HEK293 (cell line): ENCODE results near the gene DYNLT1.

Source experiments
- CTCF ChIA-PET: fragments of 350-600 bp; formaldehyde crosslinking; extraction: SDS; loops from one replicate; lab custom pipeline; 2021; ENCODE audit warnings: antibody characterized with exemption; lab: Yijun Ruan, JAX
- POLR2A ChIA-PET: fragments of 300-600 bp; formaldehyde crosslinking; extraction: SDS; loops from one replicate; lab custom pipeline; 2020; ENCODE audit warnings: antibody characterized with exemption, inconsistent platforms; lab: Yijun Ruan, JAX
- H3K27ac ChIP-seq: fragments of 200-500 bp; sonication (Bioruptor generic); 2 replicates; pipeline ENCODE4 v1.5.1; 2014; ENCODE audit warnings: low read depth, low read length, control low read depth, inconsistent platforms; ENCODE audit errors: extremely low read depth
- H3K36me3 ChIP-seq, 2 experiments: fragments of 200-500 bp in 1 of 2; sonication (Bioruptor generic) in 1 of 2; 1 replicate in 1 of 2; 2 replicates in 1 of 2; pipeline ENCODE4 v1.5.1; 2014 to 2017; ENCODE audit warnings: inconsistent platforms in 2 of 2, low read length in 2 of 2; ENCODE audit not compliant: control insufficient read depth in 2 of 2, insufficient read depth in 1 of 2
- H3K4me1 ChIP-seq: fragments of 200-500 bp; sonication (Bioruptor generic); 2 replicates; pipeline ENCODE4 v1.5.1; 2014; ENCODE audit warnings: mild to moderate bottlenecking, low read length, inconsistent platforms; ENCODE audit not compliant: control insufficient read depth, insufficient read depth
- H3K4me3 ChIP-seq: 2 replicates; pipeline ENCODE4 v1.5.1; 2011; ENCODE audit warnings: low read depth, mild to moderate bottlenecking, control low read depth, low read length, moderate library complexity
- H3K9me3 ChIP-seq: fragments of 200-500 bp; sonication (Bioruptor generic); 2 replicates; pipeline ENCODE4 v1.5.1; 2014; ENCODE audit warnings: low read depth, low read length, inconsistent platforms; ENCODE audit not compliant: control insufficient read depth, insufficient read depth
- GLI2 ChIP-seq: fragments of 450-650 bp; formaldehyde crosslinking; IDR thresholded peaks from 2 replicates; pipeline ENCODE4; 2017; ENCODE audit warnings: missing biosample characterization, missing genetic modification characterization, low read depth, borderline replicate concordance
- HOXC10 ChIP-seq: sonication (generic); formaldehyde crosslinking; IDR thresholded peaks from 2 replicates; pipeline ENCODE4 v1.8.1; 2023; ENCODE audit warnings: mild to moderate bottlenecking, missing genetic modification reagents
- KLF10 ChIP-seq: fragments of 450-650 bp; IDR thresholded peaks from 2 replicates; pipeline ENCODE4 v1.5.1; 2018; ENCODE audit warnings: missing biosample characterization, mild to moderate bottlenecking, missing genetic modification characterization
- KLF17 ChIP-seq: fragments of 450-650 bp; formaldehyde crosslinking; IDR thresholded peaks from 2 replicates; pipeline ENCODE4 v1.5.1; 2016; ENCODE audit warnings: missing biosample characterization, missing genetic modification characterization
- KLF7 ChIP-seq: fragments of 450-650 bp; formaldehyde crosslinking; IDR thresholded peaks from 2 replicates; pipeline ENCODE4 v1.5.1; 2016; ENCODE audit warnings: missing biosample characterization, missing genetic modification characterization, borderline replicate concordance
- RBAK ChIP-seq: fragments of 450-650 bp; formaldehyde crosslinking; IDR thresholded peaks from 2 replicates; pipeline ENCODE4 v1.5.1; 2016; ENCODE audit warnings: missing biosample characterization, missing genetic modification characterization
- REPIN1 ChIP-seq: fragments of 450-650 bp; formaldehyde crosslinking; IDR thresholded peaks from 2 replicates; pipeline ENCODE4 v1.5.1; 2017; ENCODE audit warnings: missing biosample characterization, missing genetic modification characterization, low read depth
- ZBTB17 ChIP-seq: fragments of 450-650 bp; formaldehyde crosslinking; IDR thresholded peaks from 2 replicates; pipeline ENCODE4 v1.5.1; 2016; ENCODE audit warnings: missing biosample characterization, missing genetic modification characterization
- ZEB2 ChIP-seq: fragments of 450-650 bp; formaldehyde crosslinking; IDR thresholded peaks from 2 replicates; pipeline ENCODE4 v1.5.1; 2016; ENCODE audit warnings: missing biosample characterization, missing genetic modification characterization
- ZFHX2 ChIP-seq: fragments of 450-650 bp; formaldehyde crosslinking; conservative IDR thresholded peaks from 2 replicates; pipeline ENCODE4 v1.5.1; 2016; ENCODE audit warnings: missing biosample characterization, missing genetic modification characterization
- ZFP3 ChIP-seq: fragments of 450-650 bp; formaldehyde crosslinking; IDR thresholded peaks from 2 replicates; pipeline ENCODE4 v1.5.1; 2016; ENCODE audit warnings: low read depth, missing biosample characterization, missing genetic modification characterization
- ZIC2 ChIP-seq: fragments of 450-650 bp; formaldehyde crosslinking; IDR thresholded peaks from 2 replicates; pipeline ENCODE4 v1.5.1; 2016; ENCODE audit warnings: missing biosample characterization, missing genetic modification characterization
- ZNF155 ChIP-seq: fragments of 450-650 bp; formaldehyde crosslinking; IDR thresholded peaks from 2 replicates; pipeline ENCODE4 v1.5.1; 2016; ENCODE audit warnings: missing biosample characterization, missing genetic modification characterization
- ZNF157 ChIP-seq: fragments of 450-650 bp; formaldehyde crosslinking; IDR thresholded peaks from 2 replicates; pipeline ENCODE4 v1.5.1; 2016; ENCODE audit warnings: missing biosample characterization, missing genetic modification characterization
- ZNF2 ChIP-seq: fragments of 450-650 bp; formaldehyde crosslinking; IDR thresholded peaks from 2 replicates; pipeline ENCODE4 v1.5.1; 2016; ENCODE audit warnings: missing biosample characterization, missing genetic modification characterization
- ZNF302 ChIP-seq: fragments of 450-650 bp; formaldehyde crosslinking; IDR thresholded peaks from 2 replicates; pipeline ENCODE4 v1.5.1; 2016; ENCODE audit warnings: missing biosample characterization, missing genetic modification characterization, low read depth
- ZNF341 ChIP-seq: fragments of 450-650 bp; formaldehyde crosslinking; IDR thresholded peaks from 2 replicates; pipeline ENCODE4; 2016; ENCODE audit warnings: low read depth, missing biosample characterization, missing genetic modification characterization
- ZNF473 ChIP-seq: fragments of 450-650 bp; formaldehyde crosslinking; IDR thresholded peaks from 2 replicates; pipeline ENCODE4 v1.5.1; 2017; ENCODE audit warnings: missing biosample characterization, missing genetic modification characterization
- ZNF529 ChIP-seq: fragments of 450-650 bp; formaldehyde crosslinking; IDR thresholded peaks from 2 replicates; pipeline ENCODE4 v1.5.1; 2017; ENCODE audit warnings: missing genetic modification characterization, missing biosample characterization; ENCODE audit not compliant: insufficient replicate concordance
- ZNF544 ChIP-seq: fragments of 450-650 bp; formaldehyde crosslinking; IDR thresholded peaks from 2 replicates; pipeline ENCODE4 v1.5.0; 2017; ENCODE audit warnings: missing biosample characterization, missing genetic modification characterization
- ZNF561 ChIP-seq: fragments of 450-650 bp; IDR thresholded peaks from 2 replicates; pipeline ENCODE4 v1.5.1; 2018; ENCODE audit warnings: missing biosample characterization, missing genetic modification characterization, borderline replicate concordance
- ZNF585B ChIP-seq: fragments of 450-650 bp; formaldehyde crosslinking; IDR thresholded peaks from 2 replicates; pipeline ENCODE4 v1.5.1; 2016; ENCODE audit warnings: missing biosample characterization, missing genetic modification characterization
- ZNF610 ChIP-seq: fragments of 450-650 bp; formaldehyde crosslinking; IDR thresholded peaks from 2 replicates; pipeline ENCODE4 v1.5.1; 2016; ENCODE audit warnings: missing biosample characterization, missing genetic modification characterization, borderline replicate concordance
- ZNF621 ChIP-seq: fragments of 450-650 bp; formaldehyde crosslinking; IDR thresholded peaks from 2 replicates; pipeline ENCODE4 v1.5.1; 2017; ENCODE audit warnings: missing biosample characterization, missing genetic modification characterization
- ZNF660 ChIP-seq: fragments of 450-650 bp; IDR thresholded peaks from 2 replicates; pipeline ENCODE4 v1.5.1; 2018; ENCODE audit warnings: missing biosample characterization, mild to moderate bottlenecking, missing genetic modification characterization
- ZNF670 ChIP-seq: fragments of 450-650 bp; formaldehyde crosslinking; IDR thresholded peaks from 2 replicates; pipeline ENCODE4 v1.5.1; 2016; ENCODE audit warnings: missing biosample characterization, missing genetic modification characterization, low read depth
- ZNF791 ChIP-seq: fragments of 450-650 bp; formaldehyde crosslinking; IDR thresholded peaks from 2 replicates; pipeline ENCODE4 v1.5.1; 2016; ENCODE audit warnings: missing biosample characterization, missing genetic modification characterization
- ZNF830 ChIP-seq: fragments of 450-650 bp; IDR thresholded peaks from 2 replicates; pipeline ENCODE4 v1.5.0; 2018; ENCODE audit warnings: missing biosample characterization, missing genetic modification characterization, low read depth, mild to moderate bottlenecking, moderate library complexity
- ZSCAN18 ChIP-seq: fragments of 450-650 bp; formaldehyde crosslinking; IDR thresholded peaks from 2 replicates; pipeline ENCODE4 v1.5.1; 2016; ENCODE audit warnings: missing biosample characterization, missing genetic modification characterization
- ZXDB ChIP-seq: fragments of 450-650 bp; formaldehyde crosslinking; IDR thresholded peaks from 2 replicates; pipeline ENCODE4 v1.5.1; 2016; ENCODE audit warnings: missing biosample characterization, missing genetic modification characterization
- TF ChIP-seq, protein P1 (sequence below): fragments of 450-650 bp; formaldehyde crosslinking; IDR thresholded peaks from 2 replicates; pipeline ENCODE4 v1.5.1; 2017; ENCODE audit warnings: missing biosample characterization, missing genetic modification characterization
- TF ChIP-seq, protein P2 (sequence below): fragments of 450-650 bp; IDR thresholded peaks from 2 replicates; pipeline ENCODE4 v1.5.1; 2018; ENCODE audit warnings: missing biosample characterization, mild to moderate bottlenecking, missing genetic modification characterization

The DYNLT1 gene

GRCh38 chr6:158666628-158667359 lies 22.3 kb upstream of the DYNLT1 start:
- Histone ChIP-seq H3K4me3 (no peak overlapping the region), H3K36me3 (no peaks in the 10 kb centered on the region), H3K27ac (no peak overlapping the region), H3K9me3 (no peaks in the 10 kb centered on the region), H3K4me1 (no peaks in the 10 kb centered on the region)
- CTCF ChIA-PET: interaction anchor here (1.7 to 2.7 kb wide), 2 partner anchors 24 to 306 kb away, joined by 6 to 8 read pairs; no protein-coding TSS in a partner anchor
- TF ChIP-seq ZNF155 (tag by site-specific recombination) (no peak), ZNF2 (tag by site-specific recombination) (no peak), ZEB2 (no peak), GLI2 (tag by site-specific recombination) (no peak), ZNF341 (tag by site-specific recombination) (no peak), ZNF621 (tag by site-specific recombination) (no peak), ZNF610 (no peak), ZXDB (no peak), REPIN1 (tag by site-specific recombination) (no peak), ZIC2 (no peak), ZNF473 (tag by site-specific recombination) (no peak), ZNF529 (no peak), ZNF544 (tag by site-specific recombination) (no peak)
- TF ChIP-seq, protein P1, sequence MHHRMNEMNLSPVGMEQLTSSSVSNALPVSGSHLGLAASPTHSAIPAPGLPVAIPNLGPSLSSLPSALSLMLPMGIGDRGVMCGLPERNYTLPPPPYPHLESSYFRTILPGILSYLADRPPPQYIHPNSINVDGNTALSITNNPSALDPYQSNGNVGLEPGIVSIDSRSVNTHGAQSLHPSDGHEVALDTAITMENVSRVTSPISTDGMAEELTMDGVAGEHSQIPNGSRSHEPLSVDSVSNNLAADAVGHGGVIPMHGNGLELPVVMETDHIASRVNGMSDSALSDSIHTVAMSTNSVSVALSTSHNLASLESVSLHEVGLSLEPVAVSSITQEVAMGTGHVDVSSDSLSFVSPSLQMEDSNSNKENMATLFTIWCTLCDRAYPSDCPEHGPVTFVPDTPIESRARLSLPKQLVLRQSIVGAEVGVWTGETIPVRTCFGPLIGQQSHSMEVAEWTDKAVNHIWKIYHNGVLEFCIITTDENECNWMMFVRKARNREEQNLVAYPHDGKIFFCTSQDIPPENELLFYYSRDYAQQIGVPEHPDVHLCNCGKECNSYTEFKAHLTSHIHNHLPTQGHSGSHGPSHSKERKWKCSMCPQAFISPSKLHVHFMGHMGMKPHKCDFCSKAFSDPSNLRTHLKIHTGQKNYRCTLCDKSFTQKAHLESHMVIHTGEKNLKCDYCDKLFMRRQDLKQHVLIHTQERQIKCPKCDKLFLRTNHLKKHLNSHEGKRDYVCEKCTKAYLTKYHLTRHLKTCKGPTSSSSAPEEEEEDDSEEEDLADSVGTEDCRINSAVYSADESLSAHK (tag by site-specific recombination): no peak
- TF ChIP-seq, protein P2, sequence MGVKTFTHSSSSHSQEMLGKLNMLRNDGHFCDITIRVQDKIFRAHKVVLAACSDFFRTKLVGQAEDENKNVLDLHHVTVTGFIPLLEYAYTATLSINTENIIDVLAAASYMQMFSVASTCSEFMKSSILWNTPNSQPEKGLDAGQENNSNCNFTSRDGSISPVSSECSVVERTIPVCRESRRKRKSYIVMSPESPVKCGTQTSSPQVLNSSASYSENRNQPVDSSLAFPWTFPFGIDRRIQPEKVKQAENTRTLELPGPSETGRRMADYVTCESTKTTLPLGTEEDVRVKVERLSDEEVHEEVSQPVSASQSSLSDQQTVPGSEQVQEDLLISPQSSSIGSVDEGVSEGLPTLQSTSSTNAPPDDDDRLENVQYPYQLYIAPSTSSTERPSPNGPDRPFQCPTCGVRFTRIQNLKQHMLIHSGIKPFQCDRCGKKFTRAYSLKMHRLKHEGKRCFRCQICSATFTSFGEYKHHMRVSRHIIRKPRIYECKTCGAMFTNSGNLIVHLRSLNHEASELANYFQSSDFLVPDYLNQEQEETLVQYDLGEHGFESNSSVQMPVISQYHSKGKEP (tag by site-specific recombination): no peak
- POLR2A ChIA-PET: no interaction called here

DNA sequence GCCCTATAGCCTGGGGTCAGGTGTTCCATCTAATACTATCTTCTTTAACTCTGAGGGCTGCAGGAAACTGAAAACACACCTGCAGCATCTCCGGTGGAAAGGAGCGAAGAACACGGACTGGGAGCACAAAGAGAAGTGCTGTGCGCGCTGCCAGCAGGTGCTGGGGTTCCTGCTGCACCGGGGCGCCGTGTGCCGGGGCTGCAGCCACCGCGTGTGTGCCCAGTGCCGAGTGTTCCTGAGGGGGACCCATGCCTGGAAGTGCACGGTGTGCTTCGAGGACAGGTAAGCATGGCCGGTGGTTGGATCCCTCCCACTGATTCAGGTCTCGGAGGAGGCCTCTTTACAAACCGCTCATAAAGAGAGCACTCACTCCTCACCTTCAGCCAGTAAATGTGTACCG lies 20.8 kb upstream of the DYNLT1 start:
- H3K36me3 ChIP-seq: no peaks in the 10 kb centered on the region
- no peaks in the 10 kb centered on the region for H3K9me3 ChIP-seq
- H3K27ac ChIP-seq: no peak overlapping the region
- ChIA-PET CTCF (no interaction called here), POLR2A (no interaction called here)
- H3K4me3 ChIP-seq: no peak overlapping the region
- no peaks in the 10 kb centered on the region for H3K4me1 ChIP-seq
- no peak for TF ChIP-seq ZFP3 (tag by site-specific recombination)
- no peak for TF ChIP-seq KLF17 (tag by site-specific recombination)
- no peak for TF ChIP-seq ZNF585B (tag by site-specific recombination)
- no peak for TF ChIP-seq ZNF670 (tag by site-specific recombination)
- TF ChIP-seq ZNF830: no peak
- no peak for TF ChIP-seq ZNF660 (tag by site-specific recombination)
- TF ChIP-seq ZNF302 (tag by site-specific recombination): no peak
- no peak for TF ChIP-seq ZNF791
- no peak for TF ChIP-seq ZNF610
- no peak for TF ChIP-seq ZSCAN18
- no peak for TF ChIP-seq ZNF561 (tag by site-specific recombination)
- TF ChIP-seq ZNF157: no peak
- TF ChIP-seq KLF10 (tag by site-specific recombination): no peak
- TF ChIP-seq HOXC10 (CRISPR knock-in tag): no peak
- TF ChIP-seq ZBTB17: no peak
- TF ChIP-seq ZNF341 (tag by site-specific recombination): no peak
- no peak for TF ChIP-seq KLF7
- no peak for TF ChIP-seq ZFHX2 (tag by site-specific recombination)
- TF ChIP-seq RBAK (tag by site-specific recombination): no peak
